Glomerular visceral epithelial cell (primary cell): ENCODE results near the gene ZNF491.
A peak's percentile ranks its signal among the peaks of the same experiment; 100 is the strongest.
"Not testable (repeated sequence)": the region's sequence is repeated elsewhere in the genome, so short reads cannot be mapped to it uniquely, and the experiment has no call there.

Experiments used
- DNase-seq: peaks from one replicate; pipeline ENCODE4 v3.0.0-alpha.2; 2016; ENCODE audit errors: extremely low spot score

ZNF491 gene

DNA sequence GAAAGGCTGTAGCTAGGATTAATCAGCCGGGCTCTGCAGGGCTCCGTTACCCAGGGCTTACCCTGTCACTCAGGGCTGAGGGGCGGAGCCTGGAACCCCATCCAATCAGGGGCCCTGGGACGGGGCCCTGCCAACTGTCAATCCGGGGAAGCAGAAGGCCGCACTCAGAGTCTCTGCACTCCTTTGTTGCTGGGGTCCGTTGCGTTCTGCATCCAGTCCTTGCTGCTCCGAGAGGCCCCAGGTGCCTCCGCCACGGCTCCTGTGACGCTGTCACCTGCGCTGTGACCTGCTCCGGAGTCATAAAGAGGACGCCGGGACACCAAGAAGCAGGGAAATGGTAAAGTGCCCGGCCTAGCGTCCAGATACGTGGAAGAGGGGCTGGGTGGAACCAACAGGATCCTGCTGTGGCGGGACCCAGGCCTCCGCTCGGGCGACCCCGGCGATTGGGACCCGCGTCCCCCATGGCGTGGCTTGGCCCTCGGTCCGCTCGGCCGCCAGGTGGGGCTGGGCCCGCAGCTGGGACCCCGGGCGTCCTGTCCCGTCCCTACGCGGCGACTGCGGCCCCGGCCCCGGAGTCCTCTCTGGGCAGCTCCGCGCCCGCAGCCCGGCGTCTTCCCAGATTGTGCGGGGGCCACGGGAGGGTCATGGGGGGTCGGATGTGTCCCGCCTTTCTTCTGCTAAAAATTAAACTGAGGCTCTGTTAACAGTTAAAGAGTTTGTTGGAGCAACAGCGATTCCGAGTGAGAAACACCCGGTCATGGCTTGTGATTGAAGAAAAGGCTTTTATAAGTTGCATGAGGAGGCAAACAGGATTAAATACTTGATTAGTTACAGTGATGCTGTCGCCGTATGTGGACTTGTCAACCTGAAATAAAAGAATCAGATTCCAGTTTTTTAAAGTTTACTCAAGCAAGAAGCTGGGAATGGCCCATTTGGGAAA lies at the start of gene ZNF491:
Gene ZNF491, plus strand, starts transcription at position 133 of the 940 bp plus-strand sequence. CDS start 7,431 bp downstream, outside the sequence.
- DNase-seq, result no peak

- no peak for DNase-seq
Measured at GRCh38 chr19:11749751-11750150, 48.6 kb upstream of the ZNF491 start.

GRCh38 chr19:11752244-11752736 lies 46.0 kb upstream of the ZNF491 start:
- no peak for DNase-seq

GRCh38 chr19:11754663-11755062 lies 43.7 kb upstream of the ZNF491 start:
- DNase-seq, result no peak

GRCh38 chr19:11756965-11757364 lies 41.4 kb upstream of the ZNF491 start:
- no peak for DNase-seq

DNA sequence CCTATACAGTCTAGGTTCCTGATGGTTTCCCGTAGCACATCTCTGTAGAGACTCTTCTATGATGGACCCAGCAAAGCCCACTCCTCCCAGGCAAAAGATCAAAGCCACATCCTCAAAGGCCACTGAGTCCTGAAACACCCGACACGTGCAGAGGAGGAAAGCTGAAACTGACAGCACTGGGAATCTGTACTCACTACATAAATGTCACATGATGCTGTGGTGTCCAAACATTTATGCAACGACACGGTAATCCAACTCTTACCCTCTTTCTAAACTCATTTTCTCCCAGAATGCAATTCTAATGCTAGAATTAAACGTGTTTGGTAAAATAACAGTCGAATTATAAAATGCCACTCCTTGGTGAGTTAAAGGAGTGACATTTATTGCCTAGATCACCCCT lies 38.5 kb upstream of the ZNF491 start:
- no peak for DNase-seq

DNA sequence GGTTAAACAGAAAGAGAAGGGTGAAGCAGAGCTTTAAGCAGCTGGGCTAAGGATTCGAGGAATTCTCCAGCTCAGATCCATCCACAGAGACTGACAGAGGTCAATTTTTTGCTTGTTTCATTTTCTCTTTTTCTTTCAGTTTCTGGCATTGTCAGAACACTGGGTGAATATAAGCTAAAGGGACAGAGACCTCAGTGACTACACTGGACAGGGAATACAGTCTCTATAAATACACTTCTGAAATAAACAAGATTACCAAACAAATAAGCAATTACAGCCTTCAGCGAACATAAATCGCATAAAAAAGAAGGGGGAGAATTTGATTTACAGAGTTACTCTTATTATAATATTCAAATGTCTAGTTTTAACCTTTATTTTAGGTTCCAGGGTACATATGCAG lies 35.2 kb upstream of the ZNF491 start:
- no peak for DNase-seq

GRCh38 chr19:11763611-11764010 lies 34.7 kb upstream of the ZNF491 start:
- DNase-seq, result no peak

- DNase-seq, result peak; percentile 95
Measured at GRCh38 chr19:11766597-11767591, 31.4 kb upstream of the ZNF491 start, which contains the start of gene ZNF441. TSS of gene ZNF441 (plus strand) at chr19:11767000. CDS start at chr19:11767194, 194 bp downstream.

- DNase-seq, result peak; percentile 84
Measured at GRCh38 chr19:11767633-11768133, 30.6 kb upstream of the ZNF491 start.

DNA sequence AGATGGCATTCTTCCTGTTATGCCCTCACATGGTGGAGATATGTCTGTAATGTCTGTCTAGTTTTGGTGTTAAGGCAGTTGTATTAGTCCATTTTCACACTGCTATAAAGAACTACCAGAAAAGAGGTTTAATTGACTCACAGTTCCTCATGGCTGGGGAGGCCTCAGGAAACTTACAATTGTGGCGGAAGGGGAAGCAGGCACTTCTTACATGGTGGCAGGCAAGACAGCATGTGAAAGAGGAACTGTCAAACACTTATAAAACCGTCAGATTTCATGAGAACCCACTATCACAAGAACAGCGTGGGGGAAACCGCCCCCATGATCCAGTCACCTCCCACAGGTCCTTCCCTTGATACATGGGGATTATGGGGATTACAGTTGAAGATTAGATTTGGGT lies 28.3 kb upstream of the ZNF491 start:
- DNase-seq, result no peak

GRCh38 chr19:11771520-11771919 lies 26.8 kb upstream of the ZNF491 start:
- not testable (repeated sequence) for DNase-seq

GRCh38 chr19:11776669-11777068 lies 21.7 kb upstream of the ZNF491 start:
- not testable (repeated sequence) for DNase-seq

DNA sequence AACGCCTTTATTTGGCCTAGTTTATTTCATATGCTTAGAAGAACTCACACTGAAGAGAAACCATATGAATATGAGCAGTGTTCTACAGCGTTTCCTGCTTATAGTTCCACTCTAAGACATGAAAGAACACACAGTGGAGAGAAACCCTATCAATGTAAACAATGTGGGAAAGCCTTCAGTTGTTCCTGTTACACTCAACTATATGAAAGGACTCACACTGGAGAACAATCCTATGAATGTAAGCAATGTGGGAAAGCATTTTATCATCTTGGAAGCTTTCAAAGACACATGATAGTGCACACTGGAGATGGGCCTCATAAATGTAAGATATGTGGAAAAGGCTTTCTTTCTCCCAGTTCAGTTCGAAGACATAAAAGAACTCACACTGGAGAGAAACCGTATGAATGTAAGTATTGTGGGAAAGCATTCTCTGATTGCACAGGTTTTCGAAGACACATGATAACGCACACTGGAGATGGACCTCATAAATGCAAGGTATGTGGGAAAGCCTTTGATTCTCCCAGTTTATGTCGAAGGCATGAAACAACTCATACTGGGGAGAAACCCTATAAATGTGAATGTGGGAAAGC lies 17.8 kb upstream of the ZNF491 start:
- no peak for DNase-seq

DNA sequence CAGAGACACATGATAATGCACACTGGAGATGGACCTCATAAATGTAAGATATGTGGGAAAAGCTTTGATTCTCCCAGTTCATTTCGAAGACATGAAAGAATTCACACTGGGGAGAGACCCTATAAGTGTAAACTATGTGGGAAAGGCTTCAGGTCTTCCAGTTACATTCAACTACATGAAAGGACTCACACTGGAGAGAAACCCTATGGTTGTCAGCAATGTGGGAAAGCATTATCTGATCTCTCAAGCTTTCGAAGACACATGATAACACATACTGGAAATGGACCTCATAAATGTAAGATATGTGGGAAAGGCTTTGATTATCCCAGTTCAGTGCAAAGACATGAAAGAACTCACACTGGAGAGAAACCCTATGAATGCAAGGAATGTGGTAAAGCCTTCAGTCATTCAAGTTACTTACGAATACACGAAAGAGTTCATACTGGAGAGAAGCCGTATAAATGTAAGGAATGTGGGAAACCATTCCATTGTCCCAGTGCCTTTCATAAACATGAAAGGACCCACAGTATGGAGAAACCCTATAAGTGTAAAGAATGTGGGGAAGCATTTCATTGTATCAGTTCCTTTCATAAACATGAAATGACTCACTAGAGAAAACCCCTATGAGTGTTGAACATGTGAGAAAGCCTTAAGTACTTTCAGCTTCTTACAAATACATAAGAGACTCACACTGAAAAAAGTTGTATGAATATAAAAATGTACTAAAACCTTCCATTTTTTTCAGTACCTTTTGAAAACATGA lies 16.8 kb upstream of the ZNF491 start:
- no peak for DNase-seq

DNA sequence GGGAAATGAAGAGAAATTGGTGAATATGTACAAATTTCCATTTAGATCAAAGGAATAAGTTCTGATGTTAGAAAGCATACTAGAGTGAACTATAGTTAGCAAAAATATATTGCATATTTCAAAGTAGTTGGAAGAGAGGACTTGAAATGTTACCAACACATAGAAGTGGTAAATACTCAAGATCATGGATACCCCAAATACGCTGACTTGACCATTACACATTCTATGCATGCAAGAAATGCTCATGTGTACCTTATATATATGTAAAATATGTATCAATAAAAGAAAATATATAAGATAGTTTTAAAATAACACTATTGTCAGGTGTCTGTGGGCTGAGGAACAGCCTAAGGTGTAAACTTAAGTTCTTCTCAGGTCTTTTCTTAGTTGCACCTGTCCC lies 14.6 kb upstream of the ZNF491 start:
- DNase-seq, result no peak

DNA sequence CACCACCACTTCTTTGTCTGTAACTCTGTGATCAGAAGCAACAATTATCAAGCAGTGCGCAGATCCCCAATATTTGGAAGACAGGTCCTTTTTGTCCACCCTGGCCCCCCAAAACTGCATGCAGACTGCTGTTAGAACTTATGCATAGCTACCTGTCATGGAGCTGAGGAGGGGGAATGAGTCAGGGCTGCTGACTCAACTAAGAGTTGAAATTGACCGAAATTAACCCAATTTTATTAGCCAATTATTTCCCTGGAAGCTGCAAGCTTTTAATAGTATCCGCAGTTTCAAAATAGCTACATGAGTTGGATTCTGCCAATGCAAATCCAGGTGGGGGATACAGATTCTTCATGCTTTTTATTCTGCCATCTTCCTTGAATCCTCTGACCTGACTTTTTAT lies 14.0 kb upstream of the ZNF491 start:
- no peak for DNase-seq

DNA sequence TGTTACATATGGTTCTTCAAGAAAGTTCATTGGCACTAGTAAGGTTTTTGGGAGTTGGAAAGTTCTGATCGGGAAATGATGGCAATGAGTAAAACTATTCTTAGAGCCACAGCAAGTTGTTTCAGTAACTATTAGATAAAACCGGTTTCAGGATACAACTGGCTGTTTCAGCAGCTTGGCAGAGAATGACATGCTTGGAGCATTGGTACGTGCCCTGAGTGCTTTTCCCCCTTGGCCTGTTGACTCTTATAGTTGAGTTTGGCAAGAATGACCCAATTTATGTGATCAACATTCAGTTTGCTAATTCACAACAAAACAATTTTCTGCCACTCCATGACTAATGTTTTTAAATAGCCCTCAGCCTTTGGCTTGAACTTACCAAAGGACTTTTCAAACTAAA lies 10.8 kb upstream of the ZNF491 start:
- no peak for DNase-seq

GRCh38 chr19:11792942-11793341 lies 5.4 kb upstream of the ZNF491 start:
- DNase-seq, result no peak

DNA sequence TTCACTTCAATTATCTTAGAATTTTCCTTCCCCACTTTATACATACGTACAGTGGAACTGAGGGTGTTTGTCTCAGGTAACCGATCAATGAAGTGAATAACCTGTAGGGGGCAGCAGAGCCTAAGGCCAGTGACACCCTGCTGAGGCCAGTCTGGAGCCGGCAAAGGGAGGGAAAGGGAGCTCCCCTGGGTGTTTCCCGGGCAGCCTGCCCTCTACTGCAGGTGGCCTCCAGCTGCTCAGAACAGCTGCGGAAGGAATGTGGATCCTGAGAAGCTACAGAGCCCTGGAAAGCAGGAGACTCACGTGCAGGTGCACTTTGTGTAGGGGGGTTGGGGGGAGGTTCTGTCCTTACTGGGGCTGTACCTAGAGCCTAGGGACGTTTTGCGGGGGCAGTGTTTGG lies 832 bp upstream of the ZNF491 start:
- DNase-seq, result peak; percentile 63
